NCI-H446 (cell line): ENCODE results near the gene CWC27.
"Not testable (repeated sequence)": the region's sequence is repeated elsewhere in the genome, so short reads cannot be mapped to it uniquely, and the experiment has no call there.

ENCODE experiments used
- DNase-seq, 2 experiments: peaks; one replicate each; lab custom pipeline; 2025; lab: John Stamatoyannopoulos, UW

Gene CWC27

DNA sequence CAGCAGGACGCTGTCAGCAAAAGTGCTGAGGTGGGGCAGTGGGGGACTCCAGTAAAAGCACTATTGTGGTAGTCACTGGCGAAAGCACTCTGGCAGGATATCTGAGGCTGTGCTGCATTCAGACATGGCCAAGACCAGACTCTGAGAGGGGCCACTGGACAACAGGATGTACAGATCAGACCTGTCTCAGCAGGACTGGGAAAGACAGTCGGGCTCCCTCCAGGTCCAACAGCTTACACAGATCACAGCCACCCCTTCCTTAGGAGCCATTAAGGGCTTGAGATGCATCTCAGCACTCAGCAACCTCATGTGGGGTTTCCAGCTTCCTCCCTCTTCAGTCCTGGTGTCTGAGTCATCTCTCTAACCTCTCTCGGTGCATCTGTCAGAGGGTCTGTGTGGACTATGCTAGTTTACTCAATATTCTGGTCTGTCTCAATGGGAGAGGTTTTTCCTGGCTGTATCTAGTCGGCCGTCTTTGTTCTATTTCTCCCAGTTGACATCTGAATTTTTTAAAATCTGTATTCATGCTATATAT, 154.5 kb downstream of the CWC27 start:
- DNase-seq: no peak

DNA sequence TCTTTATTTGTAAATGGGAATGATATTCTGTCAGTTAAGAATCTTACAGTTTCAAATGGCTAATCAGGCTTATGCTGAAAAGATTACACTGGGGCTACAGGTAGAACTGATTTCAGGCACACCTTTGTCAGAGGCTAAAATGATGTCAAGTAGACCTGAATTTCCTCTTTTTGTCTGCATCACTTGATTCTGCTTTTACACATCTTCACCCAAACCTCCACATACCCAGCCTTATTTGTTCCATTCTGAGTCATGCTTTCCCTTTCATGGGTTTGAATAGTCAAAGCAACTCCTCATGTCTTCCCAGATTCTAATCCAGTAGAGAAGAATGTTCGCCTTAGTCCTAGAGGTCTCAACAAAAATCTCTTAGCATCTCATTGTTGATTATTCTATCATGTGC, 156.4 kb downstream of the CWC27 start:
- no peak for DNase-seq

GRCh38 chr5:64929833-64930232, 161.1 kb downstream of the CWC27 start:
- no peak for DNase-seq

DNA sequence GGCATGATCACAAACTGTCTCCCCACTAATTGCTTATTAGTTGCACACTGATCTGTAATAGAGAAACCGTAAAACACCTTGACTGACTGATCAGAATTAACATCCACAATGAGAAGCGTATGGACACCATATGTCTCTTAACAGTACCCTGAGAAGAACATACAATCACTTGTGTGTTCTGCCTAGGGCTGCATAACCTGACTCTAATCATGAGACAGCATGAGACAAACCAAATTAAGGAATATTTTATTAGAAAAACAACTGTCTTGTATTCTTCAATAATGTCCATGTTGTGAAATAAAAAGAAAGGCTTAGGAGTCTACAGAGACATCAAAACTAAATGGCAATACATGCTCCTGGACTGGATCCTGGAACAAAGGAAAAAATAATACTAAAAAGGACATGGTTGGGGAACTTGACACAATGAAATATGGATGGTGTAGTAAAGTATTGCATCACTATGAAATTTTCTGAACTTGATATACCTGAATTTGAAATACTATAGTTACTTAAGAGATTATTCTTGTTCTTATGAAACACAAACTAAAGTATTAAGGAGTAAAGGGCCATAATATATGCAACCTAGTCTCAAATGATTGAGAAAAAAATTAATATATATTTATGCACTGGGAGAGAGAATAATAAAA, 162.1 kb downstream of the CWC27 start:
- no peak for DNase-seq

- not testable (repeated sequence) for DNase-seq
These were observed 170.7 kb downstream of the CWC27 start for GRCh38 chr5:64939422-64939771.

DNA sequence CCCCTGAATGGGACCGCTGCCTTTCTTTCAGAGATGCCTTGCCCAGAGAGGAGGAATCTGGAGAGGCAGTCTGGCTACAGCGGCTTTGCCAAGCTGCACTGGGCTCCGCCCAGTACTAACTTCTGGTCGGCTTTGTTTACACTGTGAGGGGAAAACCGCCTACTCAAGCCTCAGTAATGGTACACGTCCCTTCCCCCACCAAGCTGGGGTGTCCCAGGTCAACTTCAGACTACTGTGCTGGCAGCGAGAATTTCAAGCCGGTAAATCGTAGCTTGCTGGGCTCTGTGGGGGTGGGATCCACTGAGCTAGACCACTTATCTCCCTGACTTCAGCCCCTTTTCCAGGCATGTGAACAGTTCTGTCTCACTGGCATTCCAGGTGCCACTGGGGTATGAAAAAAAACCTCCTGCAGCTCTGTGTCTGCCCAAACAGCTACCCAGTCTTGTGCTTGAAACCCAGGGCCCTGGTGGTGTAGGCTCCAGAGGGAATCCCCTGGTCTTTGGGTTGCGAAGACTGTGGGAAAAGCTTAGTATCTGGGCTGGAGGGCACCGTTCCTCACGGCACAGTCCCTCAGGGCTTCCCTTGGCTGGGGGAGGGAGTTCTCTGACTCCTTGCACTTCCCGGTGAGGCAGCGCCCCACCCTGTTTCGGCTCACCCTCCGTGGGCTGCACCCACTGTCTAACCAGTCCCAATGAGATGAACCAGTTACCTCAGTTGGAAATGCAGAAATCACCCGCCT, 171.2 kb downstream of the CWC27 start:
- peak in 1 of 2 experiments; percentile 31 for DNase-seq

- DNase-seq: no peak
These were observed 173.7 kb downstream of the CWC27 start for GRCh38 chr5:64942460-64942859.

- DNase-seq: no peak
These were observed 176.1 kb downstream of the CWC27 start for GRCh38 chr5:64944868-64945267.

GRCh38 chr5:64947031-64947430, 178.3 kb downstream of the CWC27 start:
- peak in 1 of 2 experiments; percentile 72 for DNase-seq

DNA sequence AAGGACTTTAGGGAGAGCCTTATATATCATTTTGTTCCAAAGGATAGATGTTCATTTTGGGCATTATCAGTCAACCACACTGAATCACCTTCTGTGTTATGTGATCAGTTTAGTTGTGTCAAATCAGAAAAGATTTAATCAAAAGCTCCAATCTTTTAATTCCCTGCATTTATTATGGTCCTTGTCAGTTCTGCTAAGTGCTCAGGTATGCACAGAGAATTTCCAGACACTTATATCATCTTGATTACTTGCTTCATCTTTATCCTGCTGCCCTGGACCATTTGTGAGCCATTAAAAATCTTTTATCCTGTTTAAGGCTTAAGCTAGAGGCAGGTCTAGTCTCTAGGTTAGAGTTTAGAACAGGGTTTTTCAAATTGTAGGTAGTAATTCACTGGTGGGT, 179.1 kb downstream of the CWC27 start:
- no peak for DNase-seq

DNA sequence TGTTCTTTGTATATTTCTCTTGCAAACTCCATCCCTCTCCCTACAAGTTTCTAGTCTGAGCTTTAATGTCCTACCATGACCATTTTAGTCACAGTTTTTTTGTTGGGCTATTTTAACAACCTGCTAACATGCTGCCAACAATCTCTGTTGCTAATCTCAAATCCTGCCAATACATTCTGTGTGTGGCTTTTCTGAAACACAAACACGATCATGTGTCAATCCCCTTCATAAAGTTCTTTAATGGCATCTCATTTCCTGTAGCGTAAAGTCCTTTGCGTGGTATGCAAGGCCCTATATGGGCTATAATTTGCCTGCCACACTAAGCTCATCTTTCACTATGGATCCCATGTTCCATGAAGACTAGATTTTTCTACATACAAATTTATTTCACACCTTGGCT, 180.6 kb downstream of the CWC27 start:
- no peak for DNase-seq

GRCh38 chr5:64952951-64953673, 184.4 kb downstream of the CWC27 start:
- no peak for DNase-seq

- no peak for DNase-seq
These were observed 185.8 kb downstream of the CWC27 start for GRCh38 chr5:64954518-64954917.

DNA sequence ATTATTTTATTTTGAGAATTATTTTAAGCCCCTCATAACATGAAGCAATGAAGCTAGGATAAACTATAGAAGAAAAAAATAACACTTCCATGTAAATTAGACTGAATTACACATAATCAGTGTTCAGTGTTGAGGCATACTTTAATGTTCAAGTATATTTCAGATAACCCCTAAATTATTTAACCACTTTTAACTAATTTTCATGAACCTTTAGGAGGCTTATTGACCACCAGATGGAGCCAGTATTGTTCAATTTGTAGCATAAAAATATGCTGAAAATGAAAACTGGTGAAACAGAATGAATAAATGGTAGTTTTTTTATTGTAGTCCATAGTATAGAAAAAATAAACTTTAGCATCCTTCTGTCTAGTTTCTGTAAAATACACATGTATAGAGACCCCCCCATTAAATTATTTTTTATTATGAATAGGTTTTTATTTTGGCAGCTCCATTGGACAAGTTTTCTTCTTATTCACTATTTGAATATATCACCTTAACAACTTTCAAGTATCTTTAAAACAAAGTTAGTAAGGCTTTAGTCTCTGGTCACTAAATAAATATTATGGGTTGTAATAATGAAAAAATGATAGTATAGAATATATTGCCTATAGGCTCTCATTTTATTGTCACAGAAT, 190.1 kb downstream of the CWC27 start:
- peak; percentile 32 to 51 for DNase-seq

GRCh38 chr5:64963278-64963677, 194.5 kb downstream of the CWC27 start:
- DNase-seq: no peak

DNA sequence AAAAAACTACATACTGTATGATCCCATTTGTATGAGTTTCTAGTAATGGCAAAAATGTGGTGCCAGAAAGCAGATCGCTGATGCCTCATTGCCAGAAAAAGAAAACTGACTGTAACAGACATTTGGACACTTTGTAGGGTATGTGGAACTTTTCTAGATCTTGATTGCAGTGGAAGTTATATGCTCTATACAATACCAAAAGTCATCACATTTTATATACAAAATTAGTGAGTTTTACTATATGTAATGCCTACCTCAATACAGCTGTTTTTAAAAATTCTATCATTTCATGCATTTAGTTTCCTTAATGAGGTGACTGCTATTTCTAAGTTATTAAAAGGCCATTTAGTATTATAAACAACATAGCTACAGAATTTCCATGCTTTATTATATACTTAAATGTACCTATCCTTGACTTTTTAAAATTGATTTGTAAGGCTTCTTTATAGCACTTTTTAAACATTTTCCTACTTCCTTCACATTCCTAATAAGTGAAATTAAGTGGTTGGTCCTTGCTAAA, 199.9 kb downstream of the CWC27 start:
- DNase-seq: no peak

DNA sequence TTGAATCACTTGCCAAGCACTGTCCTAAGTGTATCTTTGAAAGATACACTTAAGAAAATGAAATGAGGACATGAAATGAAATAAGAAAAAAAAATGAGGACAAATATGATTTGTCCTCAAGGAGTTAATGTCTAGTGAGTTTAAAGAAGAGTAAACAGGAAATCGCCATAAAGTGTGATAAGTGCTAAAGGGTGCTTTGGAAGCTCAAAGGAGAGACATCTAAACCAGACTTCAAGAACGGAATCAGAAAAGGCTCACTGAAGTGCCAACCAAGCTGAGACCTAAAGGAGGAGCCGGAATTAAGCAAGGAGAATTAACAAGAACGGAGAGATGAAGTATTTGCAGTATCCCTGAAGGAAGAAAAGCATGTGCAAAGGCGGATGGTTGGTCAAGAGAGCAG, 200.8 kb downstream of the CWC27 start:
- DNase-seq: no peak

DNA sequence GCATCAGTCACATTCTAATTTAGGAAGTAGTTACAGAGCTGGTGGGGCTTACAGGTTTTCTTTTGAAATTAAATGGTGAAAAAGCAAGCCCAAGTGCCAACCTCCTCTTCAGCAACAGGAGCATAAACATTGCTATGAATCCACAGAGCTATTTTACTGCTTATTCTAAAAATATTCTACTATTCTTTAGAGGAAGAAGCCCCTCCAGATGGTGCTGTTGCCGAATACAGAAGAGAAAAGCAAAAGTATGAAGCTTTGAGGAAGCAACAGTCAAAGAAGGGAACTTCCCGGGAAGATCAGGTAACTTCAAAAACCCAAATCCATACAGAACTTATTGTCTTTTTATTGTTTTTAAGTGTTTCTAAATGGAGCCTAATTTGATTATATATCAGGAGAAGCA, 202.8 kb downstream of the CWC27 start:
- DNase-seq: peak in 1 of 2 experiments; percentile 24

DNA sequence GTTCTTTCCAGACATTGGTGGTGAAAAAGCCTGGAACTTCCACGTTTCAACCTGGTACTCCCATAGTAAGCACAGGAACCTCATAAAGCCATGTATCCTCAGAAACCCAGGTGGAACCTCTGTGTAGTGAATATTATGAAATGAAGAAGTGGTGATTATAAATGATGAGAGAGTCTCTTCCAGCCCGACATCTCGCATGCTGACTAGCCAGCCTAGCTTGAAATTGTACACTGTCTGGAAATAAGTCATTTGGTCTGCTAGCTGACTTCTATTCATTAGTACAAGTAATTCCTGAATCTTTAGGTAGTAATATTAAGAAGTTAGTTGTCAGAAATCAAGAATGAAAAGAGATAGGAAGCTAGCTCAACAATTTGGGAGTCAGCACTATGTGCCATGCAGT, 203.3 kb downstream of the CWC27 start:
- no peak for DNase-seq

DNA sequence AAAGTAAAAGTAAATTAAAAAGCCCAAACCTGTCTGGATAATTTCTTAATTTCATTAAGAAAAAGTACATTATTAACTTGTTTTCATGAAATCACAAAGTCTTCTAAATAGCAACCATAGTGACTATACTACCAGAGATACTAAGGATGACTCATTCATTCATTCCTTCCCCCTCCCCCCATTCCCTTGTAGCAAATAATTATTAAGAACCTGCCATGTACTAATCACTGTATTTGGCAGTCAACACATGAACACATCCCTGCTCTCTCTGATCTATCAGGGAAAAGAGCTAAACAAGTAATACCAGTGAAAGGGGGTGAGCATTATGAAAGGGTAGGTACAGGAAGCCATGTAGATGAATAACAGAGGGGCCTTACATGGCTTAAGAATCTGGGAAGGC, 203.9 kb downstream of the CWC27 start:
- DNase-seq: no peak

DNA sequence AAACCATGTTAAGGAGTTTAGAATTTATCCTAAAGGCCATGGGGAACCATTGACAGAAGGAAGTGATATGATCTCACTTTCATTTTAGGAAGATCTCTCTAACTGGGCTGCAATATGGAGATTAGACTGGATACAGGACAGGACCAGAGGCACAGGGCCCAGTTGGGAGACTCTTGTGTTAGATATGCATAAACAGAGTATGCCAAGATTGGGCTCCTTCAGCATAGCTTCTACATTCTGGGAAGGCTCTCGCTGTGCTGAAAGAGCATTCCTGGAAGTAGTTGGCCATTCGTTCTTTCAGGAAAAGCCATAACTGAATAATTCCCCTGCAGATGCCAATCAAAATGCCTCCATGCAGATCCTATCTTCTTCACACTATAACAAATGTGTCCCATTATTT, 204.5 kb downstream of the CWC27 start:
- peak in 1 of 2 experiments; percentile 26 for DNase-seq

DNA sequence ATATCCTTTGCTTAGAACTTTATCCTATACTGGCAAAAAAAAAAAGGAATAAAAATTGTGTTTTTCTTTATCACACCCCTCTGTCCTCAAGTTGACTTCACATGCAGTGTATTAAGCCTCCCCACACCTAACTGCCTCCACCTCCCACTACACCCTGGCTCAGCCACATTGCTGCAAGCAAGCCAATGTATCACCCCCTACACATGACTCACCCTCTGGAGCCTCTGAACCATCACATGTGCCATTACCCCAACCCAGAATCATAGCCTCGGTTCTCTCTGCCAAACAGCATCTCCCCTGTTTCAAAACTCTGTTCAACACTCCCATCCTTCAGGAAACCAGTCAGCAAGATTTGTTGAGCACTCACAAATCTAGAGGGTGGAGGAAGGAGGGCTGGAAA, 209.0 kb downstream of the CWC27 start:
- peak in 1 of 2 experiments; percentile 23 for DNase-seq
